Muscle of leg (tissue), 11 donors: Measurements from ENCODE around the gene PANX2. TPM values are rescaled to one million over a fixed set of nuclear protein-coding genes. Genes with fewer than 3 reads are reported as not detected.

Experiments used
- DNase-seq: peaks from one replicate; pipeline ENCODE4 v3.0.0; 2013
- H3K27ac ChIP-seq: one replicate; pipeline ENCODE4 v1.5.1; 2013; ENCODE audit warnings: mild to moderate bottlenecking, low read length, control low read depth
- H3K27me3 ChIP-seq: one replicate; pipeline ENCODE4 v1.6.1; 2013; ENCODE audit warnings: low read length; ENCODE audit not compliant: control insufficient read depth, insufficient read depth
- H3K36me3 ChIP-seq: one replicate; pipeline ENCODE4 v1.6.1; 2013; ENCODE audit warnings: low read length; ENCODE audit not compliant: control insufficient read depth, insufficient read depth
- H3K4me1 ChIP-seq: one replicate; pipeline ENCODE4 v1.6.1; 2013; ENCODE audit warnings: low read length; ENCODE audit not compliant: control insufficient read depth, insufficient read depth
- H3K4me3 ChIP-seq: one replicate; pipeline ENCODE4 v1.5.1; 2013; ENCODE audit warnings: low read length, control low read depth
- H3K9me3 ChIP-seq: replicated peaks from 2 replicates; pipeline ENCODE4 v1.6.1; 2013; ENCODE audit warnings: low read depth, low read length; ENCODE audit not compliant: control insufficient read depth
- WGBS: methylation state at CpG from one replicate; pipeline ENCODE4 v1.1.5; 2013; ENCODE audit warnings: missing lambda C conversion rate; ENCODE audit not compliant: insufficient coverage; 5-methylcytosine and 5-hydroxymethylcytosine counted together
- polyA plus RNA-seq, 8 donors: library from polyadenylated mRNA; unstranded; fragments of 120-200 nt; gene quantifications; one replicate each; pipeline versions ENCODE4 v1.2.1 to v1.2.3, GENCODE V29; 2013; ENCODE audit warnings: inconsistent platforms in 1 of 8, low replicate concordance in 1 of 8; ENCODE audit not compliant: insufficient read length in 8 of 8, insufficient read depth in 1 of 8
- total RNA-seq: library from RNA; stranded (reverse); fragments of 120-200 nt; gene quantifications from one replicate; pipeline ENCODE4 v1.2.4, GENCODE V29; 2013

The PANX2 gene
- total and polyA plus RNA-seq, 9 donors = 0.04 to 0.19 (median 0.15) TPM

GRCh38 chr22:50208430-50208938, 38.0 kb downstream of the PANX2 start:
- Histone ChIP-seq H3K9me3 (no peaks in the 10 kb centered on the region), H3K27ac (peak overlapping the region; percentile 3), H3K27me3 (no peaks in the 10 kb centered on the region), H3K4me1 (peaks cover 25% of the 10 kb centered on the region), H3K4me3 (no peak overlapping the region), H3K36me3 (peaks cover 84% of the 10 kb centered on the region)
- DNase-seq = no peak
- 65% methylated on average over 16 of the region's 22 CpGs for WGBS

- no peaks in the 10 kb centered on the region for H3K27me3 ChIP-seq
- no peaks in the 10 kb centered on the region for H3K9me3 ChIP-seq
- no peak overlapping the region for H3K4me3 ChIP-seq
- 81% methylated on average over 26 of the region's 31 CpGs for WGBS
- peaks cover 25% of the 10 kb centered on the region for H3K4me1 ChIP-seq
- peaks cover 80% of the 10 kb centered on the region for H3K36me3 ChIP-seq
- peak overlapping the region; percentile 3 for H3K27ac ChIP-seq
- no peak for DNase-seq
Observed at GRCh38 chr22:50208939-50209892, 38.7 kb downstream of the PANX2 start.

- H3K9me3 ChIP-seq = no peaks in the 10 kb centered on the region
- no peaks in the 10 kb centered on the region for H3K27me3 ChIP-seq
- H3K4me3 ChIP-seq = no peak overlapping the region
- H3K4me1 ChIP-seq = peaks cover 25% of the 10 kb centered on the region
- WGBS = 60% methylated on average over 20 of the region's 20 CpGs
- H3K36me3 ChIP-seq = peaks cover 81% of the 10 kb centered on the region
- H3K27ac ChIP-seq = no peak overlapping the region
- peak; percentile 80 for DNase-seq
Observed at GRCh38 chr22:50209893-50210292, 39.4 kb downstream of the PANX2 start.

GRCh38 chr22:50210378-50211139, 40.0 kb downstream of the PANX2 start:
- no peak overlapping the region for H3K4me3 ChIP-seq
- DNase-seq = no peak
- WGBS = 92% methylated on average over 28 of the region's 32 CpGs
- no peaks in the 10 kb centered on the region for H3K9me3 ChIP-seq
- no peak overlapping the region for H3K27ac ChIP-seq
- H3K27me3 ChIP-seq = no peaks in the 10 kb centered on the region
- peaks cover 85% of the 10 kb centered on the region for H3K36me3 ChIP-seq
- H3K4me1 ChIP-seq = peaks cover 25% of the 10 kb centered on the region

GRCh38 chr22:50211147-50211546, 40.6 kb downstream of the PANX2 start:
- no peak for DNase-seq
- Histone ChIP-seq H3K4me3 (no peak overlapping the region), H3K27ac (no peak overlapping the region), H3K9me3 (no peaks in the 10 kb centered on the region), H3K36me3 (peaks cover 85% of the 10 kb centered on the region), H3K4me1 (peaks cover 30% of the 10 kb centered on the region), H3K27me3 (no peaks in the 10 kb centered on the region)
- 96% methylated on average over 12 of the region's 14 CpGs for WGBS

GRCh38 chr22:50213263-50213662, 42.7 kb downstream of the PANX2 start:
- Histone ChIP-seq H3K27me3 (no peaks in the 10 kb centered on the region), H3K4me1 (peaks cover 18% of the 10 kb centered on the region), H3K36me3 (peaks cover 85% of the 10 kb centered on the region), H3K4me3 (no peak overlapping the region), H3K27ac (no peak overlapping the region), H3K9me3 (no peaks in the 10 kb centered on the region)
- DNase-seq = no peak
- WGBS = 92% methylated on average over 7 of the region's 9 CpGs

- peaks cover 10% of the 10 kb centered on the region for H3K4me1 ChIP-seq
- H3K9me3 ChIP-seq = no peaks in the 10 kb centered on the region
- H3K36me3 ChIP-seq = peaks cover 79% of the 10 kb centered on the region
- H3K4me3 ChIP-seq = no peak overlapping the region
- H3K27ac ChIP-seq = no peak overlapping the region
- H3K27me3 ChIP-seq = no peaks in the 10 kb centered on the region
- peak; percentile 57 for DNase-seq
- WGBS = 48% methylated on average over 8 of the region's 17 CpGs
Observed at GRCh38 chr22:50215297-50216054, 44.9 kb downstream of the PANX2 start.

- peak; percentile 65 for DNase-seq
- peaks cover 10% of the 10 kb centered on the region for H3K4me1 ChIP-seq
- WGBS = 78% methylated on average over 11 of the region's 15 CpGs
Observed at GRCh38 chr22:50216055-50216683, 45.6 kb downstream of the PANX2 start.

GRCh38 chr22:50216684-50217520, 46.4 kb downstream of the PANX2 start:
- H3K4me3 ChIP-seq = no peak overlapping the region
- H3K4me1 ChIP-seq = peaks cover 10% of the 10 kb centered on the region
- WGBS = 90% methylated on average over 57 of the region's 57 CpGs
- no peaks in the 10 kb centered on the region for H3K9me3 ChIP-seq
- no peaks in the 10 kb centered on the region for H3K27me3 ChIP-seq
- peaks cover 84% of the 10 kb centered on the region for H3K36me3 ChIP-seq
- no peak overlapping the region for H3K27ac ChIP-seq
- no peak for DNase-seq

More at GRCh38 chr22:50216055-50216683, 45.6 kb downstream of the PANX2 start:
- Histone ChIP-seq H3K27ac (no peak overlapping the region), H3K9me3 (no peaks in the 10 kb centered on the region), H3K27me3 (no peaks in the 10 kb centered on the region), H3K36me3 (peaks cover 79% of the 10 kb centered on the region), H3K4me3 (no peak overlapping the region)
